Measurements from ENCODE around the gene TMEM131.
"Not testable (repeated sequence)": the region's sequence is repeated elsewhere in the genome, so short reads cannot be mapped to it uniquely, and the experiment has no call there.

GRCh38 chr2:98044730-98045129 is 49.0 kb upstream of the TMEM131 start:
- not testable (repeated sequence) for TF ChIP-seq CTCF (IDR thresholded peaks at IDR 0.05; ENCODE audit: low read depth, low read length); MYC (IDR thresholded peaks at IDR 0.05; ENCODE audit: low read depth, low read length); POLR2A (IDR thresholded peaks at IDR 0.05; ENCODE audit: extremely low read depth, insufficient read length); MAX (IDR thresholded peaks at IDR 0.05; ENCODE audit: low read depth, low read length)

Measured in NB4 (cell line).